Immature natural killer cell (primary cell): ENCODE measurements around the gene SLC43A1. TPM values are rescaled to one million over a fixed set of nuclear protein-coding genes. Genes with fewer than 3 reads are reported as not detected.
"Not testable (repeated sequence)": the region's sequence is repeated elsewhere in the genome, so short reads cannot be mapped to it uniquely, and the experiment has no call there.

ENCODE experiments used
- DNase-seq, 3 donors: peaks; one replicate each; pipeline ENCODE4 v3.0.0; 2022; ENCODE audit warnings: mixed read lengths in 1 of 3
- H3K27ac Mint-ChIP-seq, 6 donors: one replicate each; pipeline ENCODE4 v1.8.0; 2020; ENCODE audit warnings: mixed read lengths in 6 of 6, mild to moderate bottlenecking in 5 of 6, inconsistent platforms in 4 of 6, moderate library complexity in 3 of 6
- H3K27me3 Mint-ChIP-seq, 3 donors: one replicate each; pipeline ENCODE4 v1.8.0; 2020 to 2021; ENCODE audit warnings: low read depth in 3 of 3, mild to moderate bottlenecking in 3 of 3, mixed read lengths in 3 of 3, moderate library complexity in 3 of 3, inconsistent platforms in 1 of 3
- H3K36me3 Mint-ChIP-seq, 3 donors: one replicate each; pipeline ENCODE4 v1.8.0; 2020; ENCODE audit warnings: mixed read lengths in 3 of 3, inconsistent platforms in 2 of 3, mild to moderate bottlenecking in 2 of 3
- H3K4me1 Mint-ChIP-seq, 2 donors: one replicate each; pipeline ENCODE4 v1.8.0; 2020; ENCODE audit warnings: inconsistent platforms in 2 of 2, mild to moderate bottlenecking in 2 of 2, mixed read lengths in 2 of 2, moderate library complexity in 1 of 2
- H3K4me3 Mint-ChIP-seq, 5 donors: one replicate each; pipeline ENCODE4 v1.8.0; 2020; ENCODE audit warnings: mild to moderate bottlenecking in 5 of 5, mixed read lengths in 5 of 5, inconsistent platforms in 3 of 5, moderate library complexity in 3 of 5
- H3K9me3 Mint-ChIP-seq, 6 donors: one replicate each; pipeline ENCODE4 v1.8.0; 2020; ENCODE audit warnings: mild to moderate bottlenecking in 6 of 6, mixed read lengths in 6 of 6, inconsistent platforms in 4 of 6, moderate library complexity in 3 of 6
- polyA plus RNA-seq, 3 donors: library from polyadenylated mRNA; unstranded; fragments of 300-500 nt; fragmentation: Illumina TruSeq; gene quantifications; one replicate each; pipeline ENCODE4 v1.2.3, GENCODE V29; 2021

The SLC43A1 gene
- polyA plus RNA-seq, 3 donors from 2014 or later: 15.8 to 20.3 (median 17.5) TPM

DNA sequence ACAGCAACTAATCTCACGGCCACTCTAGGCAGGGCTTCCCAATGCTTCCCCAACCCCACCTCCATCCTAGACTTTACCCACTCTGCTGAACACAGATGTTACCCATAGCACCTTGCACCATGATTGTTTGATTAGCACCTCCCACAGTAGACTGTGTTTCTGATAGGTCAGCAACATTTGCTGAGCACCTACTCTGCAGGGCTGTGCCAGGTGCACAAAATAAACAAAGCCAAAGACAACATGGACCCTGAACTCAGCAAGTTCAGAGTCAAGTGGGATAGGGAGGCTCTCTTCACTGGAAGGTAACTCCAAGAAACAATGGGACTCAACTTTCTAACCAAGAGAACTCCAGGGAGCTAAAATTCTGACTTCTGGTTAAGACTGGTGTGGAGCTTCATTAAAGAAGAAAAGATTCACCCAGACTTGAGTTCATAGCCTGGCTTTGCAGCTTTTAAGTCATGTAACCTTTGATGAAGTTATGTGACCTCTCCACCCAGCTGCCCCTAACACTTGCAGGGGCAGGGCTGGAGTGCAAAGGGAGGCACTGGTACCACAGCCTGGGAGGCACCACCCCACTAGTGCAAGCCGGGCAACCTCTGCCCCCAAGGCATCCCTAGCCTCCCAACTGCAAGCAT, 61.8 kb downstream of the SLC43A1 start:
- no peak overlapping the region for H3K27ac Mint-ChIP-seq
- H3K9me3 Mint-ChIP-seq: no peaks in the 10 kb centered on the region
- no peak for DNase-seq
- H3K4me3 Mint-ChIP-seq: no peak overlapping the region
- H3K27me3 Mint-ChIP-seq: peaks cover 2 to 13% (median 8%) of the 10 kb centered on the region in 3 donors
- H3K4me1 Mint-ChIP-seq: peaks cover 11 to 16% of the 10 kb centered on the region in 2 donors
- H3K36me3 Mint-ChIP-seq: no peaks in the 10 kb centered on the region

DNA sequence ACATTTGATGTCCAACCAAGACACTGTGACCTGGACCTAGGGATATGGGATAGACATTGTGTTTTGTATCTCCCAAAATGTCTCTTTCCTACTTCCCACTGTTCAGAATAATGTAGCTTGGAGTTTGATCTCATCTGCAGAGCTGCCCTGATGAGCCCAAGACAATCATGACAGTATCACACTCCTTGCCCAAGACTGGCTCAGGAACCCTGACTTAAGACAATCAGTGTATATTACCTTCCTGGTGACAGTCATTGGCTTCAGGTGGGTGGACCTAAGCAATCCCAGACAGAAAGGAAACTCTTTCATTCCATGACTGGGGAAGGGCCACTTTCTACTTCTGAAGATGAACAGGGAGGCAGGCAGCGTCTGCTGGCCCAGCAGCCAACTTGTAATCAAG, 69.4 kb downstream of the SLC43A1 start:
- no peak for DNase-seq
- no peak overlapping the region for H3K4me3 Mint-ChIP-seq
- peaks cover 0 to 8% (median 0%) of the 10 kb centered on the region in 3 donors for H3K27me3 Mint-ChIP-seq
- H3K4me1 Mint-ChIP-seq: no peaks in the 10 kb centered on the region
- H3K27ac Mint-ChIP-seq: no peak overlapping the region
- no peaks in the 10 kb centered on the region for H3K36me3 Mint-ChIP-seq
- peaks cover 0 to 1% (median 0%) of the 10 kb centered on the region in 6 donors for H3K9me3 Mint-ChIP-seq

DNA sequence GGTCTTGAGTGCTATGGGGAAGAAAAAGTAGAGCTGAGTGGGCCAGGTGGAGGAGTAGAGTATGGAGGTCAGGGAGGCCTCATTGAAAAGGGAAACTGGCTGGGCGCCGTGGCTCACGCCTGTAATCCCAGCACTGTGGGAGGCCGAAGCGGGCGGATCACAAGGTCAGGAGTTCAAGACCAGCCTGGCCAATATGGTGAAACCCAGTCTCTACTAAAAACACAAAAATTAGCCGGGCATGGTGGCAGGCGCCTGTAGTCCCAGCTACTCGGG, 70.4 kb downstream of the SLC43A1 start:
- H3K4me3 Mint-ChIP-seq, H3K36me3 Mint-ChIP-seq, H3K4me1 Mint-ChIP-seq, H3K9me3 Mint-ChIP-seq, DNase-seq, H3K27ac Mint-ChIP-seq: not testable (repeated sequence)
- peaks cover 0 to 10% (median 2%) of the 10 kb centered on the region in 3 donors for H3K27me3 Mint-ChIP-seq

DNA sequence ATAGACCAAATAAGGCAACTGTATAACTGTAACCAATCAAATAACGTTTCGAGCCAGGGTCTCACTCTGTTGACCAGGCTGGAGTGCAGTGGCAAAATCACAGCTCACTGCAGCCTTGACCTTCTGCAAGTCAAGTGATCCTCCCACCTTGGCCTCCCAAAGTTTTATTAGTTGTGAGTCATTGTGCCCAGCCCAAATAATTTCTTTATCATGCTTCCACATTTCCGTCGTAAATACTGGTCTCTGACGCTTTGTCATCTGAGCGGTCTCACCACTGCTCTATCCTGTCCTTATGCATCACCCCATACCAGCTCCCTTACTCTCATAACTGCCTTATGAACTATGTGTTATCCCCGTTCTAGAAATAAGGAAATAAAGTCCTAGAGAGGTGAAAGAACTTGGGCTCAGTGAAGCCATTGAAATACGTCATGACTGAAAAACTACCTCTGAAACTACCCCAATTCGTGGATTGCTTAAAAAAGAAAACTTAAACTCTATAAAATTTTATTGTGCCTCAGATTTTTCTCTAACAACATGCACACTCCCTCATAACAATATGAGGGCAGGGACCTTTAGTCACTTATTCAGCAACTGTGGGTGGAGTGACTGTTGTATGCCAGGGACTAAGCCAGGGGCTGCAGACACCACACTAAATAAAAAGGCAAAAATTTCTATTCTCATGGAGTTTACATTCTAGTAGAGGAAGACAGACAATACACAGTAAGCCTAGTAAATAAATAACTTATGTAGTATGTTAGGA, 71.0 kb downstream of the SLC43A1 start:
- no peak for DNase-seq
- Mint-ChIP-seq H3K36me3 (no peaks in the 10 kb centered on the region), H3K27ac (no peak overlapping the region)

DNA sequence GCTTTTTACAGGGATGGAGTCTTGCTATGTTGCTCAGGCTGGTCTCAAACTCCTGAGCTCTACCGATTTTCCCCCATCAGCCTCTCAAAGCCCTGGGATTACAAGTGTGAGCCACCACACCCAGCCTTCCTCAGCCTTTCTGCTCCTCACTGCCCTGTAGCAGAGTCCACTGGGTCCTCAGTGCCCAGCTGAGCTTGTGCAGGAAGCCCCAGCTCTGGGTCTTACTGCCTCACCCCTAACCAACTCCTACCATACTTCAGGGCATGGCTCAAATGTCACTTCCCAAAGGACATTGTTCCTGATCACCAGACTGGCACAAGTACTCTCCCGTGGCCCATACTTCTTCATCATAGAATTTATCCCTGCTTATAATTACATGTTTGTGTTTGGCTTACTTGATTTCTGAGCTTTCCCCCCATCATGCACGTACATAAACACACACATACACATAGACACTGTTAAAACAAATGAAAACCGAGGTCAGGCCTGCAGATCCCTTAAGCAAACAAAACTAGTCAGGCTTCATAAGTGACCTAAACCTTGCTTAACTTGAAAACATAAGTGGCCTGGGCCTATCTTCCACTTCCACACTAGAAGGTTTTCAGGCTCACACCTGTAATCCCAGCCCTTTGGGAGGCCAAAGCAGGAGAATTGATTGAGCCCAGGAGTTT, 74.6 kb downstream of the SLC43A1 start:
- Mint-ChIP-seq H3K4me1 (no peaks in the 10 kb centered on the region), H3K4me3 (no peak overlapping the region), H3K27me3 (peaks cover 0 to 10% (median 2%) of the 10 kb centered on the region in 3 donors), H3K9me3 (peaks cover 0 to 1% (median 0%) of the 10 kb centered on the region in 6 donors), H3K36me3 (no peaks in the 10 kb centered on the region), H3K27ac (no peak overlapping the region)
- no peak for DNase-seq

More for the DNA sequence above, 71.0 kb downstream of the SLC43A1 start:
- Mint-ChIP-seq H3K4me3 (no peak overlapping the region), H3K9me3 (peaks cover 0 to 1% (median 0%) of the 10 kb centered on the region in 6 donors), H3K27me3 (peaks cover 0 to 10% (median 2%) of the 10 kb centered on the region in 3 donors), H3K4me1 (no peaks in the 10 kb centered on the region)

DNA sequence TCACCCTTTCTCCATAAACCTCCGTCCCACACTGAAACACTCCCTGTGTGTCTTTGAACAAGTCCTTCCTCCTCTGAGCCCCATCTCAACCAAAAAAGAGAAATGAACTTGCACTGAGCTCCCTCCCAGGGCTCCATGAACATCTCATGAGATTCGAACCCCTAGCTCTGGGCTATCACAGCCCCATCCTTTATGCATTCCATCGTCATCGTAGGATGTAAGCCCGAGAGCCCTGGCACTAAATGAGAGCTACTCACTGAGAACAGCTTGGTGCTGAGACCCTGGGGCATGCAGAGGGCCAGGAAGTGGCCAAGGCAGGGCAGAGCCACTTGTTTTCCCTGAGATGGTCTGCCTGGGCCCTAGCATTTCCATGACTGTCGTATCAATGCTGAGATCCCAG, 75.7 kb downstream of the SLC43A1 start:
- H3K9me3 Mint-ChIP-seq: peaks cover 0 to under 1% (median 0%) of the 10 kb centered on the region in 6 donors
- H3K4me1 Mint-ChIP-seq: no peaks in the 10 kb centered on the region
- no peaks in the 10 kb centered on the region for H3K36me3 Mint-ChIP-seq
- H3K4me3 Mint-ChIP-seq: no peak overlapping the region
- no peak overlapping the region for H3K27ac Mint-ChIP-seq
- DNase-seq: no peak
- peaks cover 0 to 5% (median 2%) of the 10 kb centered on the region in 3 donors for H3K27me3 Mint-ChIP-seq

DNA sequence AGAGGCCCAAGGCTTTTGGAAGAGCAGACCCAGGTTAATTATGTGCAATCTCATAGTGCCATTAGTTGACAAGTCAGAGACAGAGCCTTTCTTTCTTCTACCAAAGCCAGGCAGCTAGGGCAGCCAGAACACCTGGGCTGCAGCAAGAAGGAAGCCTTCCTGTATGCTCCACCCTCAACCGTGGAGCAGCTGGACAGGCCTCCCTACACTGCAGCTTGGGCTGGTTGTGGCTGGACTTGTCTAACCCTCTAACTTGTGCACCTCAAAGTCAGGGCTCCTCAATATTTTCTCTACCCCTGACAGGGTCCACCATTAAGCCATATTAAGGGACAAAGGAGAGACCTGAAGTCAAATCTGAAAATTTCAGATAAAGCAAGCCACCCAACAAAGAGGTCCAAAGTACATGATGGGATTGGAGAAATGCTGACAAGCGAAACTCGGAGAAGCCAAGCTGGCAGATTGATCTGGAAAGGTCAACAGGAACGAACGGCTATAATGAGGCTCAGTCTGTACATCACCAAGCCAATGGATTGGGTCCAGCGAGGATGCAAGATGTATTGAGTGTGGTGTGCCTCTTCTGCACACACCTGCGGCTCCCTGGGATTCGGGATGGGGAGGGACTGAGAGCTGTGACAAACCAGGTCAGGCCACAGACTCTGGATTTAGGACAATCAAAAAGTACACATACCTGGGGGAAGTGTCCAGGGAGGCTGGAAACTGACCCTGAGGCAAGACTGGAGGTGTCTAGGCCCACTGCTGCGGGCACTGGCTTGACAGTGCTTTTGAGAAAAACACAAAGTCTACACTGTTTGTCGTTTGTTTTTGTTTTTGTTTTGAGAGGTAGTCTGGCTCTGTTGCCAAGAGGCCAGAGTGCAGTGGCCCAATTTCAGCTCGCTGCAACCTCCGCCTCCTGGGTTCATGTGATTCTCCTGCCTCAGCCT, 76.9 kb downstream of the SLC43A1 start:
- no peak overlapping the region for H3K4me3 Mint-ChIP-seq
- no peaks in the 10 kb centered on the region for H3K9me3 Mint-ChIP-seq
- H3K4me1 Mint-ChIP-seq: no peaks in the 10 kb centered on the region
- H3K27me3 Mint-ChIP-seq: peaks cover 0 to 4% (median 2%) of the 10 kb centered on the region in 3 donors
- H3K36me3 Mint-ChIP-seq: no peaks in the 10 kb centered on the region
- no peak overlapping the region for H3K27ac Mint-ChIP-seq
- DNase-seq: no peak

DNA sequence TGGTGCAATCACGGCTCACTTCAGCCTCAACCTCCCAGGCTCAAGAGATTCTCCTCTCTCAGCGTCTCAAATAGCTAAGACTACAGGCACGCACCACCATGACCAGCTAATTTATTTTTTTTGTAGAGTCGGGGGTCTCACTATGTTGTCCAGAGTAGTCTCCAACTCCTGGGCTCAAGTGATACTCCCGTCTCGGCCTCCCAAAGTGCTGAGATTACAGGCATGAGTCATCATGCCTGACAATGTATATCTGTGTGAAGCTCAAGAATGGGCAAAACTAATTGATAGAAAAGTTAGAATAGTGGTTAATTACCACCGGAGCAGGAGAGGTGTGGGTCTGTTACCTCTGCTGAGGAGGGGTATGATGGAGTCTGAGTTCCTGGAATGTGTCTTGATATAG, 79.5 kb downstream of the SLC43A1 start:
- H3K27me3 Mint-ChIP-seq: peaks cover 0 to 2% (median 2%) of the 10 kb centered on the region in 3 donors
- no peak for DNase-seq
- peaks cover 10 to 19% of the 10 kb centered on the region in 2 donors for H3K4me1 Mint-ChIP-seq
- no peak overlapping the region for H3K27ac Mint-ChIP-seq
- H3K9me3 Mint-ChIP-seq: no peaks in the 10 kb centered on the region
- H3K36me3 Mint-ChIP-seq: no peaks in the 10 kb centered on the region
- H3K4me3 Mint-ChIP-seq: no peak overlapping the region

DNA sequence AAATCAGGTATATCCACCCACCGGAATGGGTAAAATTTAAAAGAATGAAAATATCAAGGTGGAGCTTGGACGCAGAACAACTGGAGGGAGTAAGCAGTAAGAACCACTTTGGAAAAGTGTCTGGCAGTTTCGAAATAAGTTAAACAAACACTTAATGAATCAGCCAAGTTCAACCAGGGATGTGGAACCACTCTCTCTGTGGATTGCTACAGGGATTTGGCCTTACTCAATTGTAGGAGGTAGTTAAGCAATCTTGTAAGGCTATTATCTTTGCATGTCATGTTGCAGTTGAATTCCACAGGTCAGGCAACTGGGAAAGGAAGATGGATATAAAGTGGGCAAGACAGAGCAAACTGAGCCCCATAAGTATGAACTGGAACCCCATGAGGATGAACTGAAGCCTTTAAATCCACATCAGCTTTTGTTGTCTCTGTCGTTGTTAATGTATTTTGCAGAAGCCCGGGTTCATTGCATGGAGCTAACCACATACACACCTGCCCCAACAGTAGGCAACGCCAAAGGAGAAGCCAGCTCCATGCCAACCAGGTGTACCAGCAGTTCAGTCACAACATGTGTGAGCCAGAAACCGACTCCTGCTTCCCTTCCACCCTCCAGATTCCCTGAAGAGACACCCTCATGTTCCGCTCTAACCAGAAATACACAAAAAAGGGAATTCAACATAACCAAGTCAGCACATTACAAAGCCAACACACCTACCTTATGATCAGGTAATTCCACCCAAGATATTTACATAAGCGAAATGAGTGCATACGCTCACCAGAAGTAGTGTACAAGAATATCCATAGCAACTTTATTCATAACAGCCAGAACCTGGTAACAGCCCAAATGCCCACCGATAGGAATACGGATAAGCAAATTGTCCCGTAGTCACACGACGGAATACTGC, 80.6 kb downstream of the SLC43A1 start:
- Mint-ChIP-seq H3K27me3 (no peaks in the 10 kb centered on the region), H3K4me1 (peaks cover 10 to 19% of the 10 kb centered on the region in 2 donors), H3K9me3 (no peaks in the 10 kb centered on the region), H3K36me3 (no peaks in the 10 kb centered on the region), H3K27ac (no peak overlapping the region), H3K4me3 (no peak overlapping the region)
- DNase-seq: no peak

Other genes starting within 250 kb of the SLC43A1 start
- 1 to 10 TPM; 1.0 to 1.7 (median 1.6) TPM for gene TNKS1BP1, start 190.8 kb downstream of the SLC43A1 start, polyA plus RNA-seq
- gene SSRP1, start 179.8 kb downstream of the SLC43A1 start, polyA plus RNA-seq: 10 to 100 TPM; 24.6 to 41.6 (median 25.6) TPM
- not detected for gene P2RX3, start 177.3 kb downstream of the SLC43A1 start, polyA plus RNA-seq
- not detected for gene PRG3, start 134.6 kb downstream of the SLC43A1 start, polyA plus RNA-seq
- under 1 TPM in 1 of 3 donors, not detected in 2; 0.19 TPM for gene PRG2, start 125.1 kb downstream of the SLC43A1 start, polyA plus RNA-seq
- gene SLC43A3, start 88.6 kb downstream of the SLC43A1 start, polyA plus RNA-seq: 10 to 100 TPM; 11.4 to 17.1 (median 12.4) TPM
- under 1 TPM; 0.38 to 0.71 (median 0.68) TPM for gene RTN4RL2, start 55.2 kb downstream of the SLC43A1 start, polyA plus RNA-seq
- gene TIMM10, start 15.1 kb upstream of the SLC43A1 start, polyA plus RNA-seq: 100 to 1,000 TPM in 1 of 3 donors, 10 to 100 TPM in 2; 52.9 to 101 (median 55.7) TPM
- gene SMTNL1, start 21.9 kb upstream of the SLC43A1 start, polyA plus RNA-seq: under 1 TPM in 2 of 3 donors, not detected in 1; 0.12 to 0.47 TPM
- gene UBE2L6, start 52.0 kb upstream of the SLC43A1 start, polyA plus RNA-seq: 100 to 1,000 TPM; 310 to 706 (median 354) TPM
- under 1 TPM in 1 of 3 donors, not detected in 2; 0.71 TPM for gene SERPING1, start 82.0 kb upstream of the SLC43A1 start, polyA plus RNA-seq
- gene YPEL4, start 134.2 kb upstream of the SLC43A1 start, polyA plus RNA-seq: under 1 TPM in 1 of 3 donors, not detected in 2; 0.09 TPM
- 10 to 100 TPM; 18.4 to 36.7 (median 20.9) TPM for gene CLP1, start 142.1 kb upstream of the SLC43A1 start, polyA plus RNA-seq
- 10 to 100 TPM; 19.0 to 46.8 (median 24.3) TPM for gene ZDHHC5, start 152.4 kb upstream of the SLC43A1 start, polyA plus RNA-seq
- 10 to 100 TPM; 12.6 to 19.7 (median 19.6) TPM for gene MED19, start 196.5 kb upstream of the SLC43A1 start, polyA plus RNA-seq
- 100 to 1,000 TPM in 1 of 3 donors, 10 to 100 TPM in 2; 59.3 to 139 (median 72.1) TPM for gene TMX2, start 196.9 kb upstream of the SLC43A1 start, polyA plus RNA-seq
- gene SELENOH, start 225.8 kb upstream of the SLC43A1 start, polyA plus RNA-seq: 100 to 1,000 TPM; 157 to 276 (median 190) TPM
- gene BTBD18, start 236.1 kb upstream of the SLC43A1 start, polyA plus RNA-seq: under 1 TPM; 0.12 to 0.86 (median 0.25) TPM
- 1 to 10 TPM; 1.1 to 2.5 (median 1.9) TPM for gene CTNND1, start 246.1 kb upstream of the SLC43A1 start, polyA plus RNA-seq